ENCODE measurements around the gene CYSRT1.

DNA sequence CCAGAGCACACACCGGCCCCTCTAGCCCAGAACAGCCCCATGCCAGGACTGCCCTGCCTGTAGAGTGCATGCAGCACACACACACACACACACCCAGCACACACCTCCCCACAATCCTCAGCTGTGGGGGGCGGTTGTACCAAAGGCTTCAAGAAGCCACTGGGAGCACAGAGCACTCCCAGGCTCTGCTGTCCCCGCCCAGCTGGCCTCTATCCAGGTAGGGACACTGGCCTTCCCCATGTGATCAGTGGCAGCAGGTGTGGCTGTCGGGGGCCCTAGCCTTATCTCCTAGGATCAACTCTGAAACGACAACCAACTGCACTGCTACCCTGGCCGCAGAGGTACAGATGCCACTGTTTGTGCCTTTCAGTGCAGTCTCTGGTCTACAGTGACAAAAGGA is 38.6 kb upstream of the CYSRT1 start:
- TF ChIP-seq POLR2AphosphoS5 (IDR thresholded peaks at IDR 0.05) (no peak), POLR2A (IDR thresholded peaks at IDR 0.05) (no peak), EP300 (IDR thresholded peaks at IDR 0.05) (no peak)
- TF ChIP-seq, protein P1, sequence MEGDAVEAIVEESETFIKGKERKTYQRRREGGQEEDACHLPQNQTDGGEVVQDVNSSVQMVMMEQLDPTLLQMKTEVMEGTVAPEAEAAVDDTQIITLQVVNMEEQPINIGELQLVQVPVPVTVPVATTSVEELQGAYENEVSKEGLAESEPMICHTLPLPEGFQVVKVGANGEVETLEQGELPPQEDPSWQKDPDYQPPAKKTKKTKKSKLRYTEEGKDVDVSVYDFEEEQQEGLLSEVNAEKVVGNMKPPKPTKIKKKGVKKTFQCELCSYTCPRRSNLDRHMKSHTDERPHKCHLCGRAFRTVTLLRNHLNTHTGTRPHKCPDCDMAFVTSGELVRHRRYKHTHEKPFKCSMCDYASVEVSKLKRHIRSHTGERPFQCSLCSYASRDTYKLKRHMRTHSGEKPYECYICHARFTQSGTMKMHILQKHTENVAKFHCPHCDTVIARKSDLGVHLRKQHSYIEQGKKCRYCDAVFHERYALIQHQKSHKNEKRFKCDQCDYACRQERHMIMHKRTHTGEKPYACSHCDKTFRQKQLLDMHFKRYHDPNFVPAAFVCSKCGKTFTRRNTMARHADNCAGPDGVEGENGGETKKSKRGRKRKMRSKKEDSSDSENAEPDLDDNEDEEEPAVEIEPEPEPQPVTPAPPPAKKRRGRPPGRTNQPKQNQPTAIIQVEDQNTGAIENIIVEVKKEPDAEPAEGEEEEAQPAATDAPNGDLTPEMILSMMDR (IDR thresholded peaks at IDR 0.05): no peak
